T-helper 2 cell treated with Interferon-gamma antibody and Interleukin-4, amounts not matched to agents 100 ng/mL and 5 ng/mL, for 36 hours (primary cell): ENCODE measurements around the gene GOLPH3. TPM values are rescaled to one million over a fixed set of nuclear protein-coding genes. Genes with fewer than 3 reads are reported as not detected.
"Not testable (repeated sequence)": the region's sequence is repeated elsewhere in the genome, so short reads cannot be mapped to it uniquely, and the experiment has no call there.

Experiments used
- intact Hi-C: fragments of 100-400 bp; cut with micrococcal nuclease; formaldehyde crosslinking; loops from one replicate; pipeline ENCODE4 v1.15.1; 2023
- total RNA-seq: library from RNA; stranded (reverse); gene quantifications from 2 replicates; pipeline ENCODE4 v1.2.3, GENCODE V29; 2022

The GOLPH3 gene
- total RNA-seq, 1 donor from 2014 or later, result 78.0 TPM

GRCh38 chr5:32100691-32101302, 73.3 kb downstream of the GOLPH3 start:
- intact Hi-C loops, result no loop called here

- intact Hi-C loops, result no loop called here
Measured at GRCh38 chr5:32100230-32100629, 73.9 kb downstream of the GOLPH3 start.

GRCh38 chr5:32099486-32100035, 74.6 kb downstream of the GOLPH3 start:
- intact Hi-C loops, result no loop called here

GRCh38 chr5:32098890-32099310, 75.2 kb downstream of the GOLPH3 start:
- intact Hi-C loops, result no loop called here

DNA sequence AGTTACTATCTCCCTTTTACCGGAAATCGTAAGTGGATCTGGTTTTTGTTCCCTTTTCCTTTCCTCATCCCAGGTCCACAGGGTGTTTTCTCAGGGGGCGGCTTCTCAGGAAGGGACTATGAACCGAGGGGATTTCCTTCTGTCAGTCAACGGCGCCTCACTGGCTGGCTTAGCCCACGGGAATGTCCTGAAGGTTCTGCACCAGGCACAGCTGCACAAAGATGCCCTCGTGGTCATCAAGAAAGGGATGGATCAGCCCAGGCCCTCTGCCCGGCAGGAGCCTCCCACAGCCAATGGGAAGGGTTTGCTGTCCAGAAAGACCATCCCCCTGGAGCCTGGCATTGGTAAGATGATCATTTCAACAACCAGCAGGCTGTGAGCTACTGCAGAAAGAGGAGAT, 75.8 kb downstream of the GOLPH3 start:
- intact Hi-C loops, result no loop called here

- intact Hi-C loops, result no loop called here
Measured at GRCh38 chr5:32096891-32097595, 77.1 kb downstream of the GOLPH3 start.

DNA sequence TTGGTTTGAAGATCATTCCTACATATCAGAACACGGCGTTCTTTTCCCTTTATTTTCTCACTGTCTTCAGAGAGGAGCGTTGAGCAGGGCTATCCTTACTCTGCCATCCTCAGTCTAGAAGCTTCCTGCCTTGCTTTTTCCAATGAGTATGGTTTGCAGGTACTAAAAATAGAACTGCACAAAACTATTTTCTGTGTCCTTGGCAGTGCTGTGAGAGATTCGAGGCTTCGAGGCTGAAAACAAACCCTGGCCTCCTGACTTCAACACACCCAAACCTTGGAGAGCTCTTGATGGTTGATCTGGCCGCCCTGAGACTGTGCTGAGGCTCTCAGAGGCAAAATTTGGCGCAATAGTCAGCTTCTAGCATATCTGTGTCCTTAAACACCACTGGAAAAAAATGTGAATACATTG, 78.9 kb downstream of the GOLPH3 start:
- intact Hi-C loops, result no loop called here

GRCh38 chr5:32094691-32095090, 79.4 kb downstream of the GOLPH3 start:
- intact Hi-C loops, result no loop called here

- intact Hi-C loops, result loop anchor here (1.0 kb wide), 2 partner anchors 268 to 512 kb away; no protein-coding TSS in a partner anchor
Measured at GRCh38 chr5:32092938-32093812, 80.9 kb downstream of the GOLPH3 start.

DNA sequence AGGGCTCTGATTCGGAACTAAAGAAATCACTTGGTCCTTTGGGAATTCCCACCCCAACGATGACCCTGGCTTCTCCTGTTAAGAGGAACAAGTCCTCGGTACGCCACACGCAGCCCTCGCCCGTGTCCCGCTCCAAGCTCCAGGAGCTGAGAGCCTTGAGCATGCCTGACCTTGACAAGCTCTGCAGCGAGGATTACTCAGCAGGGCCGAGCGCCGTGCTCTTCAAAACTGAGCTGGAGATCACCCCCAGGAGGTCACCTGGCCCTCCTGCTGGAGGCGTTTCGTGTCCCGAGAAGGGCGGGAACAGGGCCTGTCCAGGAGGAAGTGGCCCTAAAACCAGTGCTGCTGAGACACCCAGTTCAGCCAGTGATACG, 83.4 kb downstream of the GOLPH3 start:
- intact Hi-C loops, result no loop called here

- intact Hi-C loops, result no loop called here
Measured at GRCh38 chr5:32090026-32090754, 83.9 kb downstream of the GOLPH3 start.

GRCh38 chr5:32089146-32090000, 84.7 kb downstream of the GOLPH3 start:
- intact Hi-C loops, result no loop called here

GRCh38 chr5:32088214-32088613, 85.9 kb downstream of the GOLPH3 start:
- intact Hi-C loops, result no loop called here

GRCh38 chr5:32087086-32088082, 86.7 kb downstream of the GOLPH3 start:
- intact Hi-C loops, result no loop called here

- intact Hi-C loops, result no loop called here
Measured at GRCh38 chr5:32083981-32084430, 90.1 kb downstream of the GOLPH3 start.

GRCh38 chr5:32082701-32083100, 91.4 kb downstream of the GOLPH3 start:
- intact Hi-C loops, result no loop called here

DNA sequence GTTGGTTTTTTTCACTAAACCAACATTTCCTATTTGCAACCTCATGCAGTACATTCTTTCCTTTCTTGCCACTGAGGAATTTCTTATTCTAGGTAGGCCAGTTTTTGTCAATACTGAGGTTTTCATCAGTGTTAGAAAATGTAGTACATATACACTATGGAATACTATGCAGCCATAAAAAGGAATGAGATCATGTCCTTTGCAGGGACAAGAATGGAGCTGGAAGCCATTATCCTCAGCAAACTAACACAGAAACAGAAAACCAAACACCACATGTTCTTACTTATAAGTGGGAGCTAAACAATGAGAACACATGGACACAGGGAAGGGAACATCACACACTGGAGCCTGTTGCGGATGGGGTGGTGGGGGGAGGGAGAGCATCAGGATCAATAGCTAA, 93.6 kb downstream of the GOLPH3 start:
- intact Hi-C loops, result not testable (repeated sequence)

GRCh38 chr5:32078855-32079254, 95.3 kb downstream of the GOLPH3 start:
- intact Hi-C loops, result not testable (repeated sequence)
